Stimulated activated CD8-positive, alpha-beta memory T cell treated with anti-CD3 and anti-CD28 coated beads, Interleukin-2, amount 100 ng/mL, for 48 hours (primary cell): ENCODE measurements around the gene IFT52.
A peak's percentile ranks its signal among the peaks of the same experiment; 100 is the strongest.
"Not testable (repeated sequence)": the region's sequence is repeated elsewhere in the genome, so short reads cannot be mapped to it uniquely, and the experiment has no call there.

ENCODE experiments used
- DNase-seq, 2 donors: peaks; one replicate each; pipeline ENCODE4 v3.0.0-alpha.2; 2020; ENCODE audit warnings: low read depth in 2 of 2

Gene IFT52

GRCh38 chr20:43651650-43652184 lies 61.0 kb downstream of the IFT52 start:
- DNase-seq: not testable (repeated sequence)

GRCh38 chr20:43653966-43654365 lies 63.2 kb downstream of the IFT52 start:
- no peak for DNase-seq

GRCh38 chr20:43655176-43655575 lies 64.4 kb downstream of the IFT52 start:
- not testable (repeated sequence) for DNase-seq

- no peak for DNase-seq
Measured at GRCh38 chr20:43655937-43656336, 65.2 kb downstream of the IFT52 start.

GRCh38 chr20:43658069-43658722 lies 67.5 kb downstream of the IFT52 start:
- DNase-seq: peak; percentile 14 to 40

GRCh38 chr20:43658723-43659419 lies 68.1 kb downstream of the IFT52 start:
- no peak for DNase-seq

- no peak for DNase-seq
Measured at GRCh38 chr20:43662943-43663655, 72.4 kb downstream of the IFT52 start.

- no peak for DNase-seq
Measured at GRCh38 chr20:43665466-43666176, 74.9 kb downstream of the IFT52 start.

- DNase-seq: peak; percentile 57
Measured at GRCh38 chr20:43666376-43667328, 75.9 kb downstream of the IFT52 start, which contains the start of gene MYBL2. TSS of gene MYBL2 (plus strand) at chr20:43667114. CDS start at chr20:43667284, 170 bp downstream.

- no peak for DNase-seq
Measured at GRCh38 chr20:43667341-43668132, 76.8 kb downstream of the IFT52 start.

GRCh38 chr20:43669332-43669731 lies 78.6 kb downstream of the IFT52 start:
- DNase-seq: no peak

GRCh38 chr20:43670423-43670822 lies 79.7 kb downstream of the IFT52 start:
- no peak for DNase-seq

GRCh38 chr20:43676368-43676767 lies 85.6 kb downstream of the IFT52 start:
- no peak for DNase-seq

- DNase-seq: no peak
Measured at GRCh38 chr20:43680981-43681380, 90.2 kb downstream of the IFT52 start.

- DNase-seq: no peak
Measured at GRCh38 chr20:43681468-43681942, 90.8 kb downstream of the IFT52 start.

- no peak for DNase-seq
Measured at GRCh38 chr20:43681991-43682410, 91.3 kb downstream of the IFT52 start.

- no peak for DNase-seq
Measured at GRCh38 chr20:43682446-43682845, 91.7 kb downstream of the IFT52 start.

GRCh38 chr20:43686820-43687219 lies 96.1 kb downstream of the IFT52 start:
- no peak for DNase-seq

GRCh38 chr20:43689165-43689564 lies 98.4 kb downstream of the IFT52 start:
- no peak for DNase-seq
